Loucy (cell line): ENCODE results near the gene HEPHL1.

Experiments
- H2AFZ ChIP-seq: fragments of 200-600 bp; sonication (generic); 2 replicates; pipeline ENCODE4 v1.6.0; 2016; ENCODE audit warnings: antibody characterized with exemption, mild to moderate bottlenecking, low read length, moderate library complexity
- H3F3A ChIP-seq: fragments of 200-600 bp; 2 replicates; pipeline ENCODE4 v1.6.0; 2016; ENCODE audit warnings: antibody characterized with exemption, low read depth, mild to moderate bottlenecking
- H3K27me3 ChIP-seq: fragments of 200-600 bp; sonication (generic); 2 replicates; pipeline ENCODE4 v1.6.1; 2014; ENCODE audit warnings: low read length, mild to moderate bottlenecking; ENCODE audit not compliant: insufficient read depth, poor library complexity, severe bottlenecking
- H3K36me3 ChIP-seq: fragments of 200-600 bp; sonication (generic); 2 replicates; pipeline ENCODE4 v1.6.1; 2016; ENCODE audit warnings: low read length; ENCODE audit not compliant: insufficient read depth
- H3K4me1 ChIP-seq: fragments of 200-600 bp; sonication (generic); 2 replicates; pipeline ENCODE4 v1.5.1; 2014; ENCODE audit warnings: low read length, mild to moderate bottlenecking; ENCODE audit not compliant: insufficient read depth, poor library complexity, severe bottlenecking
- H3K4me2 ChIP-seq: fragments of 200-600 bp; sonication (generic); 2 replicates; pipeline ENCODE4 v1.6.0; 2014; ENCODE audit warnings: antibody characterized with exemption, low read length, low read depth, mild to moderate bottlenecking; ENCODE audit not compliant: poor library complexity, severe bottlenecking
- H3K4me3 ChIP-seq: fragments of 200-600 bp; sonication (generic); 2 replicates; pipeline ENCODE4 v1.5.1; 2014; ENCODE audit warnings: low read length, mild to moderate bottlenecking, mixed read lengths; ENCODE audit not compliant: poor library complexity, severe bottlenecking
- H3K79me2 ChIP-seq: fragments of 200-600 bp; sonication (generic); 2 replicates; pipeline ENCODE4 v1.6.1; 2014; ENCODE audit warnings: low read length; ENCODE audit not compliant: insufficient read depth
- H3K9ac ChIP-seq: fragments of 200-600 bp; sonication (generic); 2 replicates; pipeline ENCODE4 v1.6.0; 2014; ENCODE audit warnings: mild to moderate bottlenecking, low read depth, low read length, moderate library complexity; ENCODE audit not compliant: poor library complexity, severe bottlenecking
- H3K9me2 ChIP-seq: fragments of 200-600 bp; sonication (generic); replicated peaks from 2 replicates; pipeline ENCODE4 v1.6.1; 2016; ENCODE audit warnings: low read depth, low read length, mixed read lengths
- H3K9me3 ChIP-seq: fragments of 200-600 bp; sonication (generic); 2 replicates; pipeline ENCODE4 v1.6.1; 2014; ENCODE audit warnings: mild to moderate bottlenecking, antibody characterized with exemption, low read length, low read depth; ENCODE audit not compliant: insufficient read depth
- H4K20me1 ChIP-seq: fragments of 200-600 bp; sonication (generic); 2 replicates; pipeline ENCODE4 v1.6.0; 2014; ENCODE audit warnings: antibody characterized with exemption, low read length, mild to moderate bottlenecking; ENCODE audit not compliant: insufficient read depth, poor library complexity, severe bottlenecking
- EZH2phosphoT487 ChIP-seq: fragments of 200-600 bp; IDR thresholded peaks from 2 replicates; pipeline ENCODE4 v1.6.1; 2018; ENCODE audit warnings: antibody characterized with exemption, mild to moderate bottlenecking, moderate library complexity, borderline replicate concordance
- TF ChIP-seq, protein P1 (sequence below): fragments of 200-600 bp; sonication (generic); conservative IDR thresholded peaks from 2 replicates; pipeline ENCODE4 v1.5.1; 2014; ENCODE audit warnings: mild to moderate bottlenecking, antibody characterized with exemption, low read length

HEPHL1 gene

DNA sequence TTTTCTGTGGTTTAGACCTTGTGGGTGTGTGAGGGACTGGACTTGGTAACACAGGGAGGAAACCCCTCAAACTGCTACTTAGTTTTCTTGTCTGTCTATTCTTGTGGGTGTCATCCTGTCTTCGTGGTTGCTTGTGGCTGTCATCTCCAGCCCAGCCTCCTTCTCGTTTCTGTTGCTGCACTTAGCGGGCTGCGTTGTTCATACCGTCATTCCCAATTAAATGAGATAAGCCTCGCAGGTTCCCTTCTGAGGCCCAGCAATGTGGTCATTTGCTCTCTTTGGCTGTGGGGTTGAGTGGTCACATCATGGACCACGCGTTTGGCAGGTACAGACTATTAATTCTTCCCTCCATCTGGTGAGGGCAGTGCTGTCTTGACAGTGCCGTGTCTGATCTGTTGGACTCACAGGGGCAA, 126.3 kb downstream of the HEPHL1 start:
- Histone ChIP-seq H3K9me2 (no peaks in the 10 kb centered on the region), H3K9me3 (no peaks in the 10 kb centered on the region), H3K27me3 (no peaks in the 10 kb centered on the region), H3K4me2 (peak overlapping the region; percentile 13), H3K9ac (no peak overlapping the region), H3F3A (no peaks in the 10 kb centered on the region), H3K4me3 (no peak overlapping the region), H3K36me3 (no peaks in the 10 kb centered on the region), H4K20me1 (peaks cover 51% of the 10 kb centered on the region), H2AFZ (no peak overlapping the region), H3K79me2 (peaks cover 97% of the 10 kb centered on the region), H3K4me1 (peaks cover 26% of the 10 kb centered on the region)
- TF ChIP-seq, protein P1, sequence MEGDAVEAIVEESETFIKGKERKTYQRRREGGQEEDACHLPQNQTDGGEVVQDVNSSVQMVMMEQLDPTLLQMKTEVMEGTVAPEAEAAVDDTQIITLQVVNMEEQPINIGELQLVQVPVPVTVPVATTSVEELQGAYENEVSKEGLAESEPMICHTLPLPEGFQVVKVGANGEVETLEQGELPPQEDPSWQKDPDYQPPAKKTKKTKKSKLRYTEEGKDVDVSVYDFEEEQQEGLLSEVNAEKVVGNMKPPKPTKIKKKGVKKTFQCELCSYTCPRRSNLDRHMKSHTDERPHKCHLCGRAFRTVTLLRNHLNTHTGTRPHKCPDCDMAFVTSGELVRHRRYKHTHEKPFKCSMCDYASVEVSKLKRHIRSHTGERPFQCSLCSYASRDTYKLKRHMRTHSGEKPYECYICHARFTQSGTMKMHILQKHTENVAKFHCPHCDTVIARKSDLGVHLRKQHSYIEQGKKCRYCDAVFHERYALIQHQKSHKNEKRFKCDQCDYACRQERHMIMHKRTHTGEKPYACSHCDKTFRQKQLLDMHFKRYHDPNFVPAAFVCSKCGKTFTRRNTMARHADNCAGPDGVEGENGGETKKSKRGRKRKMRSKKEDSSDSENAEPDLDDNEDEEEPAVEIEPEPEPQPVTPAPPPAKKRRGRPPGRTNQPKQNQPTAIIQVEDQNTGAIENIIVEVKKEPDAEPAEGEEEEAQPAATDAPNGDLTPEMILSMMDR = no peak
- no peak for TF ChIP-seq EZH2phosphoT487

DNA sequence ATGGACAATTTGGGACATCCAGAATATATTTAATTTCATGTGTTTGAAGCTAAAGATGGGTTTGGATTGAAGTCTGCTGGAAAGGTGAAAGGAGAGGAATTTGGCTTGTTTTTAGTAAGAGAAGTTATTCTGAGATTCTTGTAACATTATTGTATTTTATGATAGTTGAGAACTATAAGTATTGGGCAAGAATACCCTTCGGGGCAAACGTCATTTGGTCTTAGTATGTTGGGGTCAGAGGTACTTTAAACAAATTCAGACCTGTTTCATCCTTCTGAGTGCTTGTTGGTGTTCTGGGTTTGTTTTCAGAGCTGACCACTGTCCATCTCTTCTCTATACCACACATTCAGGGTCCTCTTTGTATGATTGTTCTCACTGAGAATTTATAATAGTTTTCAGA, 127.0 kb downstream of the HEPHL1 start:
- no peaks in the 10 kb centered on the region for H3K27me3 ChIP-seq
- TF ChIP-seq, protein P1 = no peak
- no peak for TF ChIP-seq EZH2phosphoT487
- no peak overlapping the region for H3K4me2 ChIP-seq
- H3F3A ChIP-seq = no peaks in the 10 kb centered on the region
- peaks cover 97% of the 10 kb centered on the region for H3K79me2 ChIP-seq
- H3K9me3 ChIP-seq = no peaks in the 10 kb centered on the region
- H2AFZ ChIP-seq = no peak overlapping the region
- peaks cover 51% of the 10 kb centered on the region for H4K20me1 ChIP-seq
- no peak overlapping the region for H3K4me3 ChIP-seq
- peaks cover 24% of the 10 kb centered on the region for H3K4me1 ChIP-seq
- H3K9me2 ChIP-seq = no peaks in the 10 kb centered on the region
- no peak overlapping the region for H3K9ac ChIP-seq
- no peaks in the 10 kb centered on the region for H3K36me3 ChIP-seq

DNA sequence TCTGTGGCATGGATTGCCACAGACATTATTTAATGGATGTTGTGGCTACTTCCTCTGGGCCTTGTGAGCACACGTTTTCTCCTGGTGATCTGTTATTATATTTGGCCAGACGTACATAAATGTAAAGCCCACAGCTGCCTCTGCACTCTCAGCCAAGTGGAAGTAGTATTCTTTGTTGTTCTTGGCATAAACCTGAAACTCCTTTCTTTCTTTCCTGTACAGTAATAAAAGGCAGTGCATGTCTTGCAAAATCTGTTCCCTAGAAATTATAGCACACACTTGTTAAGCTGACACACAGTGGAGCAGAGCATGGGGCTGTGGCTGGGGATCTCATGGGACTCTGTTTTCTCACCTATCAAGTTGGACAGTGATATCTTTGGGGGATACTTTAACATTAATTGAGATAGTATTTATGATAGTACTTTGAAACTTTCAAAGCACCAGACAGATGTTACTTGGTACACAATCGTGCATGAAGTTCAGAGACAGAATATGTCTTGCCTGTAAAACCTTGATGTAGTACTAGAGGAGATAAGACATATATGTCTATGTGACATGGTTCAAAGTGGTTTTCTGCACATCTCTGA, 128.4 kb downstream of the HEPHL1 start:
- Histone ChIP-seq H3K4me1 (peaks cover 24% of the 10 kb centered on the region), H3F3A (no peaks in the 10 kb centered on the region), H3K9me2 (no peaks in the 10 kb centered on the region), H3K36me3 (peaks cover 11% of the 10 kb centered on the region; the same call in 1 of the 2 replicates), H3K9ac (no peak overlapping the region), H3K27me3 (no peaks in the 10 kb centered on the region), H4K20me1 (peaks cover 43% of the 10 kb centered on the region), H2AFZ (no peak overlapping the region), H3K4me2 (no peak overlapping the region), H3K4me3 (no peak overlapping the region), H3K9me3 (no peaks in the 10 kb centered on the region), H3K79me2 (peaks cover 84% of the 10 kb centered on the region)
- no peak for TF ChIP-seq EZH2phosphoT487
- TF ChIP-seq, protein P1 = no peak
